ENCODE measurements around the gene CMSS1. TPM values are rescaled to one million over a fixed set of nuclear protein-coding genes. Genes with fewer than 3 reads are reported as not detected.
"Not testable (repeated sequence)": the region's sequence is repeated elsewhere in the genome, so short reads cannot be mapped to it uniquely, and the experiment has no call there.

Gene CMSS1
- total RNA-seq, 1 donor from 2014 or later: 9.2 TPM

- Histone ChIP-seq H3K9me3 (no peaks in the 10 kb centered on the region), H3K27ac (no peak overlapping the region), H3K4me3 (no peak overlapping the region), H3K36me3 (no peaks in the 10 kb centered on the region), H3K27me3 (no peaks in the 10 kb centered on the region), H3K4me1 (no peaks in the 10 kb centered on the region)
- no peak for DNase-seq (ENCODE audit: low spot score in 2 of 2)
- no peak for TF ChIP-seq CTCF (IDR thresholded peaks at IDR 0.05)
- intact Hi-C loops (cut with DNase I): no loop called here
Measured at GRCh38 chr3:100228247-100228646, 410.6 kb downstream of the CMSS1 start.

GRCh38 chr3:100229188-100229587, 411.5 kb downstream of the CMSS1 start:
- H3K9me3 ChIP-seq; H3K27ac ChIP-seq; H3K27me3 ChIP-seq; H3K4me1 ChIP-seq; H3K4me3 ChIP-seq; intact Hi-C loops (cut with DNase I); H3K36me3 ChIP-seq; DNase-seq (ENCODE audit: low spot score in 2 of 2): not testable (repeated sequence)

GRCh38 chr3:100230710-100231109, 413.0 kb downstream of the CMSS1 start:
- H3K9me3 ChIP-seq: no peaks in the 10 kb centered on the region
- TF ChIP-seq CTCF (IDR thresholded peaks at IDR 0.05): no peak
- no peaks in the 10 kb centered on the region for H3K27me3 ChIP-seq
- no peak overlapping the region for H3K4me3 ChIP-seq
- H3K4me1 ChIP-seq: no peaks in the 10 kb centered on the region
- H3K27ac ChIP-seq: no peak overlapping the region
- DNase-seq (ENCODE audit: low spot score in 2 of 2): no peak
- no peaks in the 10 kb centered on the region for H3K36me3 ChIP-seq
- intact Hi-C loops (cut with DNase I): no loop called here

Other genes with a start within 250 kb of the CMSS1 start
- gene COL8A1, start 179.3 kb upstream of the CMSS1 start, total RNA-seq: 459 TPM

All from ascending aorta (tissue), 2 donors.